LNCAP (cell line): Measurements from ENCODE around the gene KCNQ5.

Experiments
- TF ChIP-seq, protein P1 (sequence below): fragments of 450-650 bp; IDR thresholded peaks from 2 replicates; pipeline ENCODE4 v1.5.1; 2017; ENCODE audit warnings: mild to moderate bottlenecking

Gene KCNQ5

DNA sequence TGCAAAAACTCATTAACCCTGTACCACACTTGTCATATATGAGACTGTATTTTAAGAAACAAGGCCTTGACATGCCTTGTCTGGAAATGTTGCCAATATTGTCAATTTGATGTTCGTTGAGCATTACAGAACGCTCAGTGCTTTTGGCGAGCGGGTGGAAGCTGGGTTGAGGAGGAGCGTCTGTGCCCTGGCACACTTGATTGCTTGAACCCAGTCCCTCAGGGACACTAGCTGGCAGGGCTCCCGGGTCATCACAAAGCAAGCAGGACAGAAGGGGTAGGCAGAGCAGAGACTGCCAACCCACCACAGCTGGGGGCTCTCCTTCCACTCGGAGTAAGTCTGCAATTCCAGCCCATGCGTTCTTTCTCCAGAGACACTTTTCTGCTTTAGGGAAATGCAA is 317.1 kb downstream of the KCNQ5 start:
- TF ChIP-seq, protein P1, sequence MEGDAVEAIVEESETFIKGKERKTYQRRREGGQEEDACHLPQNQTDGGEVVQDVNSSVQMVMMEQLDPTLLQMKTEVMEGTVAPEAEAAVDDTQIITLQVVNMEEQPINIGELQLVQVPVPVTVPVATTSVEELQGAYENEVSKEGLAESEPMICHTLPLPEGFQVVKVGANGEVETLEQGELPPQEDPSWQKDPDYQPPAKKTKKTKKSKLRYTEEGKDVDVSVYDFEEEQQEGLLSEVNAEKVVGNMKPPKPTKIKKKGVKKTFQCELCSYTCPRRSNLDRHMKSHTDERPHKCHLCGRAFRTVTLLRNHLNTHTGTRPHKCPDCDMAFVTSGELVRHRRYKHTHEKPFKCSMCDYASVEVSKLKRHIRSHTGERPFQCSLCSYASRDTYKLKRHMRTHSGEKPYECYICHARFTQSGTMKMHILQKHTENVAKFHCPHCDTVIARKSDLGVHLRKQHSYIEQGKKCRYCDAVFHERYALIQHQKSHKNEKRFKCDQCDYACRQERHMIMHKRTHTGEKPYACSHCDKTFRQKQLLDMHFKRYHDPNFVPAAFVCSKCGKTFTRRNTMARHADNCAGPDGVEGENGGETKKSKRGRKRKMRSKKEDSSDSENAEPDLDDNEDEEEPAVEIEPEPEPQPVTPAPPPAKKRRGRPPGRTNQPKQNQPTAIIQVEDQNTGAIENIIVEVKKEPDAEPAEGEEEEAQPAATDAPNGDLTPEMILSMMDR = no peak

DNA sequence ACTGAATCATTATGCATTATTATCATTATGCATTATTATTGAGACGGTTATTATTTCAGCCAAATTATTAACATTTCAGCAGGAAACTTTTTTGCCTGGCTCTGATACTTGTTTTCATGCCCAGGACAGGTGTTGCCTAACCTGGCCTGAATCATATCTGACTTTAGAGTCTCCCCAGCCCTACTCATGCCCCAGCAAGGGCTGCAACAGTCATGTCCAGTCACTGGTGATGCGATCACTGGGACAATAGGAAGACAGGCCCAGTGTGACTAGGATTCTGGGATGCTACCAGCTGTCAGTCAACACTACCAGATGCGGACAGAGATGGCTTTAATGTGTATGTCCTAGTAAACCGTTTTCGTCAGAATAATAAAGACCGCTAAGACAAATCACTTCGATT is 318.4 kb downstream of the KCNQ5 start:
- TF ChIP-seq, protein P1 = no peak

DNA sequence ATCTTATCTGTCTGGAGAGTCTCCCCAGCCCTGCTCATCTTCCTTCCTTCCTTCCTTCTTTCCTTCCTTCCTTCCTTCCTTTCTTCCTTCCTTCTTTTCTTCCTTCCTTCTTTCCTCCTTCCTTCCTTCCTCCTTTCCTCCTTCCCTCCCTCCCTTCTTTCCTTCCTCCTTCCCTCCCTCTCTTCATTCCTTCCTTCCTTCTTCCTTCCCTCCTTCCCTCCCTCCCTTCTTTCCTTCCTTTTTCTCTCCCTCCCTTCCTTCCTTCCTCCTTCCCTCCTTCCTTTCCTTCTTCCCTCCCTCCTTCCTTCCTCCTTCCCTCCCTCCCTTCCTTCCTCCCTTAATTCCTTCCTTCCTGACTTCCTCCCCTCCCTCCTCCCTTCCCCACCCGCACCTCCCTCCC is 319.4 kb downstream of the KCNQ5 start:
- TF ChIP-seq, protein P1 = no peak

- TF ChIP-seq, protein P1 = no peak
These were observed 319.9 kb downstream of the KCNQ5 start for GRCh38 chr6:72941751-72942150.

DNA sequence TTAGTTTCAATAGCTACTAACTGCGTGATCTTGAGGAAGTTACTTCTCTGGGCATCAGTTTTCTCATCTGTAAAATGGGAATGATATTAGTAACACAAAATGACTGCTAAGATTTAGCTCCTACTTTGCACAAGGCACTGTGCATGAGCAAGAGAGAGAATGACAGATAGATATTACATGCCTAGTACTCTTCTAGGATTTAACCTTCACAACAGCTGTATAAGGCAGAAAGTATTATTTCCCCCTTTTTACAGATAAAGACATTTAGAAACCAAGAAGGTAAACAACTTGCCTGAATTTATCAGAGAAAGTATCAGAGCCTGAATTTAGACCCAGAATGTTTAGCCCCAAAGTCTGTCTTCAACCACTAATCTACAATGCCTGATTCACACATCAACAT is 321.8 kb downstream of the KCNQ5 start:
- TF ChIP-seq, protein P1 = no peak

DNA sequence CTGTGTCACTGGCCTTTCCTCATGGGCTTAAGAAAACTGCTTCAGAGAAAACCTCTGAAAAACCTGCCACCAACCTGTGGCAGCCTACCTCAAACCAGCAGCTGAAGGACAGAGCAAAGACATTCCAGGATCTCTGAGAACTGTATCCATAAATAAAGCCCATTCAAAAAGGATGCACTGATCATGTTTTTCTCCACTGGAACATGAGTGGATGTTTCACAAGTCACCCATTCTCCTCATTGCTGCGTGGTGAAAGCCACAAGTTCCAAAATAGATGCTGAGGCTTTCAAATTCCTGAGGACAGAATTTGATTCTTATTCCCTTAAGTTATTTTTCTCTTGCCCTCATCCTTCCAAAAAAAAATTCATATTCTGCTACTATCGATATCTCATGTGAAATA is 322.8 kb downstream of the KCNQ5 start:
- TF ChIP-seq, protein P1 = no peak

GRCh38 chr6:72946774-72947173 is 324.9 kb downstream of the KCNQ5 start:
- TF ChIP-seq, protein P1 = no peak

GRCh38 chr6:72947534-72947933 is 325.7 kb downstream of the KCNQ5 start:
- TF ChIP-seq, protein P1 = no peak
